Diencephalon (tissue), 1 donor: ENCODE data around the gene IL11RA. TPM values are rescaled to one million over a fixed set of nuclear protein-coding genes. Genes with fewer than 3 reads are reported as not detected.

Experiments
- small RNA-seq: library from RNA; depleted of rRNA; stranded (forward); fragments of <200 nt; gene quantifications from one replicate; pipeline ENCODE3, GENCODE V24; 2014
- total RNA-seq: library from RNA; depleted of rRNA; stranded (reverse); fragments of >200 nt; gene quantifications from one replicate; pipeline ENCODE4 v1.2.3, GENCODE V29; 2014

Gene IL11RA
- total RNA-seq = 7.2 TPM

DNA sequence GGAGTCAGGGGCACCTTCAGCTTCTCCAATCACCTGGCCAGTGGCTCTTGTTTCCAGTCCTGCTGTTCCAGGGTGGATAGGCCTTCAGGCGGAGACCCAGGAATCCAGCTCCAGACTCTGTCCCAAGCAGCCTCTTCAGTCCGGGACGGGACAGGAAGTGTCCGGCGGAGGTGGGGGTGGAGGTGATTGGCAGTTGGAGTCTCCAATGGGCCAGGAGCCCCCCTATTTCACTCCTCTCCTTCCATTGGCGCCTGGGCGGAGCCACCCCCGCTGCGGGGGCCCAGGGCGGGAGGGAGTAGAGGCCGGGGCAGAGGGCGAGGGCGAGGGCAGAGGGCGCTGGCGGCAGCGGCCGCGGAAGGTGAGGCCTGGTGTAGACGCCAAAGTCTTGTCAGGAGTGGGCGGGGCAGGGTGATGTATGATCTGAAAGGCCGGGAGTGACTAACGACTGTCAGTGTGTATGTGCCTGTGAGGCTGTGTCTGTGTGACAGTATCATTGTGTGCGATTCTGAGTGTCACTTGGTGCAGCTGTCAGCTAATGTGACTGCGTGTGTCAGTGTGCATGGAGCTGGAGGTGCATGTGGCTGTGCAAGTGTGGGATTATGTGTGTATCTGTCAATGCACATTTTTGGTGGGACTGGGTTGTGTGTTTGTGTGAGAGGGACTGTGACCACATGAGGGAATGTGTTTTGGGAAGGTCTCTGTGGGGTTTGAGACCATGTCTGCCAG, at the start of gene IL11RA:
TSS of gene IL11RA (plus strand) at position 310 of the 726 bp plus-strand sequence. CDS start 3,033 bp downstream, outside the sequence.

DNA sequence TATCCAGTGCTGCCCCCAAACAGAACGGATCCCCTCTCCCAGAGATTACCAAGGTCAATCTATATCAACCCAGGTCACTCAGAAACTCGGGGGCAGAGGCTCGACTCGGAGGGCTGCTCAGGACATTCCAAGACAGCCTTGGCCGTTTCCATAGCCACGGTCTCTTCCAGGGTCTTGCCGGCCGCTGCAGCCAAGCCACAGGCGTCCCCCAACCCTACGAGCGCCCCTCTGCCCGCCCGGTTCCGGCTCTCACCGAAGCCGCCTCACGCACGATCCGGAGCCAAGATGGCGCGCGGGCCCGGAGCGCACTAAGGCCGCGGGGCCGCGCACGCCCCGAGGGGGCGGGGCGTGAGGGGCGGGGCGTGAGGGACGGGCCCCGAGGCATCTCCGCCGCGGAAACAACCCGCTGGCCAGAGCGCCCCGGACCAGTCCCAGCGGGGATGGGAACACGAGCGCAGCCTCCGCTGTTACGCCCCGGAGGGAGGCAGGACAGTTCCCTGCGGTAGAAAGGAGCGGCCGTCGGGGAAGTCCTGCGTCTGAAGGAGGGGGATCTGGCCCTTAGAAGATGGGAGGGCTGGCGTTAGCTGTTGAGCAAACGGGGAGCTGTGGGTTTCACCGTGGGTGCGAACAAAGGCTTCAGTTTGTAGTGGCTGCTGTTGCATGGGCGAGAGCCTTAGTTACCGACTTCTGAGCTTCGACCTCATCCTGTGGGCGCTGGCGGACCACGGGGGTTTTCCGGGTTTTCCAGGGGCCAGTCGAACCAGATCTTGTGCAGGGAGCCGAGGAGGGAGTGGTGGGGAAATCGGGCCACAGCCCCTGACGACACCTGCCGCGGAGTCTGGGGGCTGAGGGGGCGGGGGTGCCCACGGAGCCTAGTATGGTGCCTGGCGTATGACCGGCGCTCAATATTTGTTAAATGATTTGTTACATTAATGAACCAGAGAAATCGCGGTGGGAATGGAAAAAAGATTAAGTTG, 39.9 kb upstream of the IL11RA start, which contains the start of gene RPP25L:
TSS of gene RPP25L (minus strand) at position 287 of the 977 bp plus-strand sequence. CDS start 801 bp downstream, outside the sequence.

DNA sequence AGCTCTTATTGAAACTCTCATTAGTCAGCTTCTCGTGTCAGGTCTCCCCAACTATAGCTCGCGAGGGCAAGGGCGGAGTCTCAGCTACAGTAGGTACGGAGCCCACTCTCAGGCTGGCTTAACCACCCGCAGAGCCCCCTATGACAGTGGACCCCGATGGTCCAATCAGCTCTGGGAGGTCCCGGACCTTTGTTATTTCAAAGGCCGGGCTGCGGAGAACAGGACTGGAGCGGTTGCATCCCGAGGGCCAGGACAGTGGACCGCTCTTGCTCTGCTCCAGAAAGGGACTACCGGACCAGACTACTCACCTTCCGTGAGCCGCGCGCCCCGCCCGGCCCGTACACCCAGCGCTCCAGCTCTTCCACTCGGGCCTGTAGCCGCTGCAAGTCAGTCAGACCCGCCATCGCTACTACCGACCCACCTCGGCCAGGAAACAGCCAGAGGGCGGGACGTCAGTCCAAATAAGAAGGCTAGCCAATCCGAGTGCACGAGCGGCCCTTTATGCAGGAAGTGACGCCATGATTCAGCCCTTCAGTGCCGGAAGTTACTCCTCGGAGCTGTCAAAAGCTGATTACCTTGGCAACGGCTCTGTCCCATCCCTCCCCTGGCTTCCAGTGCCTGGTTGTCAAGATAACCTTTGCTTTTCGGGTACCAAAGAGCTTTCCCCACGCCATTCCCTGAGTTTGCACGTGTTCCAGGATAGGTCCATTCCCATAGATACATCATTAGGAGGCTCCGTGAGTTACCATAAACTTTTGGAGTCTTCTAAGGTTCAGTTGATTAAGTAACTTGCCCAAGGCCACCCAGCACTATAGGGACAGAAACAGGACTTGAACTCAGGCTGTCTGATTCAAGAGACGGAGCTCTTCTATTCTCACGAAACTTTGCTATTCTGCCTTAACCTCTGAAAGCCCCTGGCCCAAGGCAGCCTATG, 31.7 kb upstream of the IL11RA start, which contains the start of gene DCTN3:
TSS of gene DCTN3 (minus strand) at position 435 of the 934 bp plus-strand sequence. CDS start at position 404, 31 bp downstream.

DNA sequence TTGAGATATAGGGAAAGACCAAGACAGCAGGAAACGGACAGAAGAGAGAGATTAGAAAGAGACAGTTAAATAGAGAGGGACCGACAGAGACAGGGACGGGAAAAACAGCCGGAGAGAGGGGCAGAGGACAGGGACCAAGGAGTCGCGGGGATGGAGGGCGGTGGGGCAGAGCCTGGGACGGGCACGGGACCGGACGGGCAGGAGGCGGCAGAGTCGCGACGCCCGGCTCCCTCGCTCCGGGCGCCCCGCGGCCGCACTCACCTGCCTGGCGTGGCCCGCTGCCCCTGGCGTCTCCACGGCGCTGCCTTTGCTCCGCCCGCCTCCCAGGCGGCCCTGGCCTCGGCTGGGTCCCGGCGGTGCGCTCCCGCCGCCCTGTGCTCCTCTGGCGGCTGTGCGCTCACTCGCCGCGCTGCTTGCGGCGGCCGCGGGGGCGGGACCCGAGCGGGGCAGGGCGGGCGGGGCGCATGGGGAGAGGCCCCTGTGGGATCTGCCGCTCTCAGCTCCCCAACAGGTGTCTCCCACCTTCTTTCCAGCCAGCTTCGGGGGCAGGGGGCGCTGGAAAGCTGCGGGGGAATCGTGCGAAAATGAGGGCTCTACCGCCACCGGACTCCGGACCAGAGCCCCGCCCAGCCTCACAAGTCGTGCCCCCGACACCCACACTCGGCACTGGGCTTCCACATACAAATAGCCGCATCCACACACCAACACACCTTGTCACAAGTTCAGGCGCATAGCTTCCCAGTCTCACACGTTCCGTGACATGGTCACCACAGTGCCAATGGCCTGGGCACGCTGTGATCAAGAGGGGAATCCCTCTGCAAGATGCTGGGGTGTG, 23.1 kb upstream of the IL11RA start, which contains the start of gene ARID3C:
TSS of gene ARID3C (minus strand) at position 411 of the 835 bp plus-strand sequence. CDS start 1,052 bp downstream, outside the sequence.

DNA sequence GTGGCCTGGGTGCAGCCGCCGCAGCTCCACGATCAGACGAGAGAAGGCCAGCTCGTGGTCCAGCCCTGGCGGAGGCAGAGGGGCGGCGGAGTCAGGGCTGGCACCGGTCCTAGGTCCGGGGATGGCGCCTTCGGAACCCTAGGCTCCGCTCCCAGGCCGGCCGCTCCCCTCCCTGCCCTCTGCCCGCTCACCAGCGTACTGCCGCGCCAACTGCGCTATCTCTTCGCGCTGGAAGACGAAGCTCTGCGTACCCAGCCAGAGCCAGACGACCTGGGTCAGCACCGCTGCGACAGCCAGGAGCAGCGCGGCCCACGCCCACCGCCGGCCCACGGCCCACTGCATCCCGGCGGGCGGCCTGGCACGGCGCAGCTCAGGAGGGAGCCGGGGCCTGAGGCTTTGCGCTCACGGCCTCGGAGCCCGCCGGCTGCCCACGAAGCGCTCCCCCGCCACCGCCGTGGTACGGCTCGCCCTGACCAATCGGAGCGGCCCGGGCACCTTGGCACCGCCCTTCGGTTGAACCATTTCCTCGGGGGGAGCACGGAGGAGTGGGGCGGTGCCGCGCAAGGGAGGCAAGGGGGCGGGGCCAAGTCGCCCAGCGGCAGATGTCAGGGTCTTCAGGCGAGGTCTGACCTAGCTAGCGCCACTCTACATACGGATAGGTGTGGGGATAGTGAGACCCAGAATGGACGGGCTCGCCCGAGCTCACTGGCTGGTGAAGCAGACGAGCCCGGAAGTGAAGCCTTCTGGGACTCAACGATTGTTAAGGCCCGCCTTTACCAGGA, 14.4 kb upstream of the IL11RA start, which contains the start of gene SIGMAR1:
TSS of gene SIGMAR1 (minus strand) at position 432 of the 782 bp plus-strand sequence. CDS start at position 342, 90 bp downstream.

DNA sequence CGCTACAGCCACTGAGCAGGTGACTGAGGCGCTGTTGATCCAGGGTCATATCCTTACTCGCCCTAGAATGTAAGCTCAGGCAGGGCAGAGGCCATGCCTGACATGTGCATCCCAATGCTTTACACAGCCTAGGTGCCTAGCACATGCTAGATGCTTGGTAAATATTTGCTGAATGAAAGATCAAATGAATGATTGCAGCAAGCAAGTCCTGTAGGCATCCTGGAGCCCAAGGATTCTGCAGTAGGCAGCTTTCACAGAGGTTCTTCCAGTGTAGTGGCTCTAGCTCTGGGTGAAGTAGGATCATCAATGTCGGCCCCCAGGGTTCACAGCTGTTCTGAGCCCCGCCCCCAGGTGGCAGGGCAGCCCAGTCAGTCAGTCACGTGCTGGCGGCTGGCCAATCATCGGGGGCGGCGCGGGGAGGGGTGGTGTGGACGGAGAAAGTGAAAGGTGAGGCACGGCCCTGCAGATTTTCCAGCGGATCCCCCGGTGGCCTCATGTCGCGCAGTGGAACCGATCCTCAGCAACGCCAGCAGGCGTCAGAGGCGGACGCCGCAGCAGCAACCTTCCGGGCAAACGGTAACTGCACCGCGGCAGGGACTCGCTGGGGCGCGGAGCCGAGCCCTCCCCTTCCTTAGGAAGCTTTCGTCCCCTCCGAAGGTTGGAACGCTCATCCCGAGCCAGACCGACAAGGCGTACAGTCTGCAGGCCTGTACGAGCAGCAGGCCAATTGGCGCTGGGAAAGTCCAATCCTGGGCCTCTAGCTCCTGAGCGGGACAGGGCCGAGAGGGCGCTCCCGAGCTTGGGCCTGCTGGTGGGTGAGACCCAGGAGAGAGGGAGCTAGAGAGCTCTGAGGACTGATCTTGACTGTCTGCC, 5.5 kb upstream of the IL11RA start, which contains the start of gene GALT:
TSS of gene GALT (plus strand) at position 465 of the 873 bp plus-strand sequence. CDS start at position 495, 30 bp downstream.

DNA sequence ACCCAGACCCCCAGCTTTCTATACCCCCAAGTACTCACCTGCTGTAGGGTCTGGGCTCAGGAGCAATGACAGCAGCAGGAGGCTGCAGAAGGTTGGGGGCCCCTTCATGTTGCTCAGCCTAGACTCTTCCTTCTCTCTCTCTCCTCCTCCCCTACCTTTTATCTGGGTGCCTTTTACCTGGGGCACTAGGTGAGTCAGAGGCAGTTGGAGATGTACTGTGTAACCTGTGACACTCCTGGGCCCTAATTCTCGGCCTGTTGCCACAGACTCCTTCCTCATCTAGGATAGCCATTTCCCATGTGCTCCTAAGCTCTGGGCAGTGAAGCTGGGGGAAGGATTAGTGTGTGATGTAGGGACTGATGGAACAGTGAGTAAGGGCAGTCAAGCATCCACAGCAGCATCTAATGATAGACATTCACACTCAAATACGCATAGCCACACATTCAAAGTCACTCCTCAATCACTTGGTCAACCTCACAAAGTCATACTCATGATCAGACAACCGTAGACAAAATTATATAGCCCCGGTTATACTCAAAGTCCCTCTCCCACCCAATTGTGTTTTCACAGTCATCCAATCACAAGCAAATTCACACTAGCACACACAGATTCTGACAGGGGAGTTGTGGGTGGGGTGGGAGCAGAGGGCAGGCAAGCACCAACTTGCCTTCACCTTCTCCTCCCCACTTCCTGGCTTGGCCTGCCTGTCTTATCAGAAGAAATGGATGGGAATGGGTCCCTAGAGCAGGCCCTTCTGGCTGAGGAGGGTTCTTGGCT, 10.7 kb downstream of the IL11RA start, which contains the start of gene CCL27:
TSS of gene CCL27 (minus strand) at position 132 of the 777 bp plus-strand sequence. CDS start at position 108, 24 bp downstream.

DNA sequence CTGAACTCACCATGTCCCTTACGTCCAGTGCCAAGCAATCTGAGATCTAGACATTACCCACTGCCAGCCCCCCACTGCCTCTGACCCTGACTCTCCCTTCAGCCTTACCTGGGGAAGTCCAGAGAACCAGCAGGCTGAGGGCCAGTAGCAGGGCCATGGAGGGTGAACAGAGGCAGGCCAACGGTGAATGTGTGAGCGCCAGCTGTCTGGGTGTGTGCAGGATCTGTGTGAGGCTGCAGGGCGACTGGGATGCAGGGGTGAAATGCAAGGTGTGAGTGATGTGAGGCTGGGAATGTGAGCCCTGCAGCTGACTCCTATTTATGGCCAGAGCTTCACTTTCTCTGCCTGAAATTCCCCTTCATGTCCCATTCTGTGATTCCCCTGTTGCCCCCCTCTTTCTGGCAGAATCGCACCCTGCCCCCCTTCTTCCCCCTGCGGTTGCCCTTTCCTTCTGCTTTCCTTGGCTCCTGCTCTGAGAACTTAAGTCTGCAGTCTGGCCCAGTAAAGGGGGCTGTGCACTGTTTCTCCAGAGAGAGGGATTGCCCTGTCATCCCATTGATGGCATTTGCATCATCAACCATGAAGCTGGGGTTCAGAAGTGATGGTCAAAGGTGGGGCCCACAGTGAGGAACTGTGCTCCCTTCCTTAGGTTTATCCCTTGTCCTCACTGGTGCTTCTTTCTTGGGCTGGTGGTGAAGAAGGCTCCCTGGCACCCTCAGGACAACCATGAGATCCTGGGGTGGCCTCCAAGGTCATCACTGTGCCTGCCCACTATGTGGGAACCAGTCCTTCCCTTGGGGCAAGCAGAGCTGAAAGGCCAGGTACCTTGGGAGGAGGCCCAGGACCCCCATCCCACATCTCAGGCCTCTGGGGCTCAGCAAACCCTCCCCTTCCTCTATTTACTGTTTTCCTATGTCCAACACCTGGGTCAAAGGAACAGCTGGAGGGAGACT, 39.3 kb downstream of the IL11RA start, which contains the start of gene CCL19:
TSS of gene CCL19 (minus strand) at position 294 of the 953 bp plus-strand sequence. CDS start at position 157, 137 bp downstream.

DNA sequence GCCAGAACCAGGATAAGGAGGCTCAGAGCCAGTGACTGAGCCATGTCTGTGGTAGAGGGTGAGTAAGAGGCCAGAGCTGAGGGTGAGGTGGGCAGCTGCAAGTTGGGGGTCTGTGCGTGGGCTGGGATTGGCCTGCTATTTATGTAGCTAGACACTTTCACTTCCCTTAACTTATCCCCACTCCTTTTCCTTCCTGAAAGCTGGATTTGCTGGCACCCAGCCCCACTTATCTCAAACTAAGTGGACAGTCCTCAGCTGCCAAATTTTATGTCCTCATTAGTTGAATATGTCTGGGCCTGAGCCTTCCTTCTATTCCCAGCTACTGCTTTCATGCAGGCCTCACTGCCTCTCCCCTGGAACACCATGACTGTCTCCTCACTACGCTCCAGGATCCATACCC, 58.0 kb downstream of the IL11RA start, which contains the start of gene CCL21:
TSS of gene CCL21 (minus strand) at position 114 of the 400 bp plus-strand sequence. CDS start at position 44, 70 bp downstream.

Small RNA genes within 50 kb of the gene (small RNA-seq; reads per million reads assigned to genes)
- not detected for gene CCL27

Other genes starting within 250 kb of the IL11RA start
- 36.4 TPM for gene FAM219A, start 193.6 kb upstream of the IL11RA start, total RNA-seq
- gene DNAI1, start 193.4 kb upstream of the IL11RA start, total RNA-seq = 4.4 TPM
- 58.8 TPM for gene ENHO, start 129.2 kb upstream of the IL11RA start, total RNA-seq
- 17.5 TPM for gene CNTFR, start 62.5 kb upstream of the IL11RA start, total RNA-seq
- gene RPP25L, start 40.1 kb upstream of the IL11RA start, total RNA-seq = 12.7 TPM
- gene DCTN3, start 31.7 kb upstream of the IL11RA start, total RNA-seq = 150 TPM
- gene ARID3C, start 23.1 kb upstream of the IL11RA start, total RNA-seq = 0.69 TPM
- gene SIGMAR1, start 14.4 kb upstream of the IL11RA start, total RNA-seq = 25.1 TPM
- 42.7 TPM for gene GALT, start 5.5 kb upstream of the IL11RA start, total RNA-seq
- gene CCL27, start 10.5 kb downstream of the IL11RA start, total RNA-seq = 0.69 TPM
- not detected for gene CCL19, start 39.1 kb downstream of the IL11RA start, total RNA-seq
- not detected for gene CCL21, start 58.0 kb downstream of the IL11RA start, total RNA-seq